HG02870 (cell line): ENCODE data around the gene CCDC13.

ENCODE experiments used
- ATAC-seq: cut with Tn5 transposase; IDR thresholded peaks from one replicate; pipeline ENCODE4 v1.9.1; 2021; ENCODE audit warnings: mild to moderate bottlenecking, moderate library complexity; ENCODE audit not compliant: unreplicated experiment

Gene CCDC13

DNA sequence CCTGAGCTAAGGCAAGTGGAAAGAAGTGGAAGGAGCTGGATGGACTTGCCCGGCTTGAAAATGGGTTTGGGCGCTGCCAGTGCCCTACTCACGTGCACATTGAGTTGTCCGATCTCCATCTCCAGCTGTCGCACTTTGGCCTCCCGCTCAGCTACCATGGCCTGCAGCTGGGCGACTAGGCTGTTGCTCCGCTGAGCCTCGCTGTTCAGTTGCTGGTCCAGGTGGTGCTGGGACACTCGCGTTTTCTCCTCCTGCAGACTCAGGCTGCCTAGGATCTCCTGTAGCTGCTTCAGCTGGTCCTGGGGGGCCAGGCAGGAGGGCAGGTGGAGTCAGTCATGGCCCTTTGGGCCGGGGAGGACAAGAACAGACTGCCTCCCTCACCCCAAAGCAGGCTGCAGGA is 37.4 kb downstream of the CCDC13 start:
- ATAC-seq: no peak

DNA sequence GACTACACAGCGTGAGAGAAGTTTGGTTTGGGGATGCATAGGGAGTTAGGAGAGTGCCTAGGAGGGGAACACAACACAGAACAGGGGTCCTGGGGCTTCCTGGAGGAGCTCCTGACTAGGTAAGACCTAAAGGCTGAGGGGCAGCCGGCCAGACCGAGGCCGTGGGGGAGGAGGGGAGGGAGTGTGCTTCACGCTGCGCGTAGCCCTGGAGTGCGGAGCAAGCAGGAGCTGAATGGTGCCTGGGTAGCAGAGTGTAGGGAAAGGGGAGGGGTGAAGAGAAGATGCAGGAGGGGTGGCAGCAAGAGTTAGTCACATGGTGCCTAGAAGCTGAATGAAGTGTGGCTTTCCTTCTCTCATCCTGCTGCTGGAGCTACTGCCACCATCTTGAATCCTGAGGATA is 38.0 kb downstream of the CCDC13 start:
- ATAC-seq: no peak

DNA sequence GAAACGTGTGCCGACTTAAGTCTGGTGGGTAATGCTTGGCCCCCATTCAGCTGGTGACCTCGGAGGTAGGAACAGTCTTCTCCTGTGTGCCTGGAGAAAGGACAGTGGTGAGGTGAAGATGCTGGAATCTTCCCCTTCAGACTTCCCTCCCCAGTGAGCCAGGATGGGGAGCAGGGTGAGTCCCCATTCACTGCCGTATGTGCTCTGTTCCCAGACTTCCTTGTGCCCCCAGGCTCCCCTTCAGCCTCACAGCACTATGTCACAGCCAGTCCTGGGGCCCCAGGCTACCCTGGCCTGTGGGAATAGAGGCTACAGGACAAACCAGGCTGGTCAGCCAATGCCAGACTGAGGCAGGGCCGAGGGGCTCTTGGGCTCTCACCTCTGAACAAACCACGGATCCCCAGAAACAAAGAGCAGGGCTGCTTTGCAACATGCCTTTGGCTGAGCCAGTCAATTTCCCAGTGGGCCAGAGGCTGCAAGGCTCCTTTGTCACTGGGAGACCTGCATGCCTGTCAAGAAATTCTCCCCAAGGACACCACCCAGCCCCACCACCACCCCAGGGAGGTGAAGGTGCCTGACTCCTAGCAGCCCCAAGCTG is 38.7 kb downstream of the CCDC13 start:
- no peak for ATAC-seq

GRCh38 chr3:42733501-42734262 is 39.4 kb downstream of the CCDC13 start:
- no peak for ATAC-seq

- no peak for ATAC-seq
Observed at GRCh38 chr3:42732829-42733459, 40.1 kb downstream of the CCDC13 start.

- ATAC-seq: no peak
Observed at GRCh38 chr3:42732196-42732828, 40.7 kb downstream of the CCDC13 start.

DNA sequence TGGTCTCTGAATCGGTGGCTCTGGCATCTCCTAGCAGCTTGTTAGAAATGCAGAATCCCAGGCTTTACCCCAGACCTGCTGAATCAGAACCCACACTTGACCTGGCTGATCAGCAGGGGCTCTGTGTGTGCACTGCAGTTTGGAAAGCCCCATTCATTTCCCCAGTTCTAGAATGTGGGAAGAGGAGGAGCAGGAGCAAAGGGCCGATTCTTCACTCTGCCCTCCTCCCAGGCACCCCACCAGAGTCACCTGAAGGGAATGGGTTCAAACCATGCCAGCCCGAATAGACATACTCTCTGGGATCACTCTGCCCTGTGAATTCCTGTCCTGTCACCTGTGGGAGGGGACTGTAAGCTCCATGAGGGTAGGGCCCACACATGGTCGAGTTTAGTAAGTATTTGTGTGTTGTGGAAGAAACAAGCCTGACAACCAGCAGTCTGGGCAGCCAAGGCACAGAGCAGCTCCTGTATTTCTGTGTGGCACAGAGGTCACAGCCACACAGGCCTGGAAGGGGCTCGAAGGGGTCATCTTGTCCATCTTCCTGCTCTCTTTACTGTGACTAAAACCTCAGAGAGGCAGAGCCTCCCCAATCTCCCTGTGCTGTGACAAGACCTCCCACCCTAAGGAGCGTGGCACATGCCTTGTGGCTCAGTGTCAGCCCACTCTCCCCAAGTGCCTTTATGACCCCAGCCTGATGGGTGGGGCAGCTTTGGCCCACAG is 41.4 kb downstream of the CCDC13 start:
- no peak for ATAC-seq

DNA sequence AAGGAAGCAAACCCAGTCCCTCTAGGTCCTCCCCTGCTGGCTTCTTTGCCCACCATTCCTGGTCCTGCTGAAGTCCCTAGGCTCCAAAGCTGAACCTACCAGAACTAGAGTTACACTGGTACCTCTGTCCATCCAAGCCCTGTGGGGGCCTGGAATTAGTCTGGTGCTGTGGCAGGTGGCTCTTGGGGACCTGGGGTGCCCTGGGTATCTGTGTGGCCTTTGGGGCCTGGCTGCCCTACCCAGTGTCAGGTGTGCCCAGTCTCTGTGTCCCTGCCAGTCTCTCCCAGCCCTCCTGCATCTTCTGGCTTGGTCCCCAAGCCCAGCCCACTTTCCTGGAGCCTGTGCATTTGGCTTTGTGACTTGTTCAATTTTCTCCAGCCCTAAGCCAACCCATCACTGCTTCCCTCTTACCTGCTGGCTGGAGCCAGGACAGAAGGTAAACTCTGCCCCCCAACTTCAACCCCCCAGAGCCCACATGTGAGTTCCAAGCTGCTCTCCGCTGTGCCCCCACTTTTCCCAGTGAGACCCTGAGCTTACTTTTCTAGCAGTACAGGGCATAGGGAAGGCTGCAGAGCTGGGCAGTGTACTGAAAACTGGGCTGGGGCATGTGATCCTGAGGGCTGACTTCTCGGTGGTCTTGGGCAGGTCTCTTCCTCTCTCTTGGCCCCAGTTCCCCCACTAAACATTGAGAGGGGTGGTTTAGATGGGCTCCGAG is 42.2 kb downstream of the CCDC13 start:
- no peak for ATAC-seq

DNA sequence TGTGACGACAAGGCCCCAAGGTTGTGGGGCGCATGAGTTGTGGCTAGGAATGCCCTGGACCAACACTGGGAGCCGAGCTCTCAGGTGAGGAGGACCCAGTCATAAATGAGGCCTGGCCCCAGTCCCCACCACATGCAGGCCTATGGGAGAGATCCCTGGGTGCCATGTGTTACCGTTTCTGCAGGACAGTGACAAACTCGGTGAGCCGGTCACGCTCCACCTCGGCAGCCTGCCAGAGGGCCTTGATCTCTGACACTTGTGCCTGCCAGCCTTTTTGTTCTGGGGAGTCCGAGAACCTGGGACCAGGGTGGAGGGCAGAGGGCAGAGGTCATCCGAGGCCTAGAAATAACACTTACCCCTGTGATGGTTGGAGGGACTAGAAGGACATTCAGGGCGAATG is 42.8 kb downstream of the CCDC13 start:
- ATAC-seq: no peak

DNA sequence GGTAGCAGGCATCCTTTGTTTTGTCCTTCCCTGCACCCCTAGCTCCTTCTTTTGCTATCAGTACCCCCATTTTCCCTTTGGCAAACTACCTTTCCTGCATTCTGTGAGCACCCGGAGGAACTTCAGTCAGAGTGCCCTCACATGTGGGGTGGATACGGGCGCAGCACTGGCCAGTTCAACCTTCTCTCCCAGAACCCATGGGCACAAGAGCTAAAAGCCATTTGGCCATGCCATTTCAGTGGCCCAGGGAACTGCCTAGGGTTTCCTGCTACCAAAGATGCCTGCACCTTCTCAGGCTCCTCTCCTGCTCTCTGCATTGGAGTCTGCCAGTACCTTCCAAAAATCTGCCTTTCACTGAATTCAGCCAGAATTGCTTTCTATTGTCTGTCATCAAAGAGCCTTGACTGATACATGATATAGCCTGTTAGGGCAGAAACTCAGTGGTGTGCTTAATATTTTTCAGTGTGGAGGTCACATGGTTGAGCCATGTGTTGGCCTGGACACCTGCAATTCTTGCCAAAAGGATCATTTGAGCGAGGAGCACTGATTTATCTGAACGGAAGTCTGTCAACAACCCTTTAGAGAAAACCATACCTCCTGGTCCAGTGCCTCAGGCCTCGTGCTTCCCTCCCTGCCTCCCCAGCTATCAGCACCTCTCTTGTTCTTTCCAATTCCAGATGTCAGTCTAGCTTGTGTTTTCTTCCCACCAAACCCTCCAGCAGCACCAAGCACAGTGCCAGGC is 43.5 kb downstream of the CCDC13 start:
- ATAC-seq: no peak

DNA sequence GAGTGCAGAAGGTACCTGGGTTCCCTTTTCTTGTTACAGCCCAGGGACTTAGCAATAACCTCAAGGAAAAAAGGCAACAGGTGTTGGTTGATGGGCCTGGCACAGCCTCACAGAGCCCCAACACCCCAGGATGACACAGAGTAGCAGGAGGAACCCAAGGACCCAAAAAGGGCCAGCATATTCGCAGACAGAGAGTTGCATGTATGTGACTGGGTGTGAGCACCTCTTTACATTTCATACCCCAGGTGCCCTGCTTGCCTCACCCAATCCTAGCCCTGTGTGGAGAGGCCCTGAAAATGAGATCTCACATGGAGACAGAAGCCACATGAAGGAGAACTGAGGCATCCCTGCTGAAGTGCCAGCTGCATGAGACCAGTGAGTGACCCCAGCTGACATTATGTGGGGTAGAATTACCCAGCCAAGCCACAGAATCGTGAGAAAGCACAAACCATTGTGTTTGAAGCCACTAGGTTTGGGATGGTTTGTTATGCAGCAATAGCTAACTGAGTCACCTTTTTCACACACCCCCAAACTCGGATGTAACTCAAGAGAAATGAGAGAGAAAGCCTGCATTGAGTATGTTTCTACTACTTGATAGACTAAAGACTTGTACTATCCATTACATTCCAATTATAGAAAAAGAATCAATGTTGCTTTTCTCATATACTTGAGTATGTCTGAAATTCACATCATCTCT is 44.2 kb downstream of the CCDC13 start:
- no peak for ATAC-seq

GRCh38 chr3:42728056-42728455 is 45.0 kb downstream of the CCDC13 start:
- ATAC-seq: no peak

DNA sequence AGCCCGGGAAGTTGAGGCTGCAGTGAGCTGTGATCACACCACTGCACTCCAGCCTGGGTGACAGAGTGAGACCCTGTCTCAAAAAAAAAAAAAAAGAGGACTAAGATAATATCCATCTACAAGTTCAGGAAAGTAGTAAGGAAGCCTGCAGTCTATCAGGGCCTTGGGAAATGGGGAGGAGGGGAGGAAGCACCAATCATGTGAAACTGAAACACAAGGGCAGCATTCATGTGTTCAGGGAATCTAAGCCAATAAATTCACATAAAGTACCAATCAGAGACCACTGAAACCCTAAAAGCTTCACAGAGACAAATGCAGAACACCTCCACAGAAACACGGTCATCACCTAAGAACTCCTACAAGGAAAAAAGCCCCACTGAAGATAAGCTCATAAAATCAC is 47.6 kb downstream of the CCDC13 start:
- no peak for ATAC-seq

DNA sequence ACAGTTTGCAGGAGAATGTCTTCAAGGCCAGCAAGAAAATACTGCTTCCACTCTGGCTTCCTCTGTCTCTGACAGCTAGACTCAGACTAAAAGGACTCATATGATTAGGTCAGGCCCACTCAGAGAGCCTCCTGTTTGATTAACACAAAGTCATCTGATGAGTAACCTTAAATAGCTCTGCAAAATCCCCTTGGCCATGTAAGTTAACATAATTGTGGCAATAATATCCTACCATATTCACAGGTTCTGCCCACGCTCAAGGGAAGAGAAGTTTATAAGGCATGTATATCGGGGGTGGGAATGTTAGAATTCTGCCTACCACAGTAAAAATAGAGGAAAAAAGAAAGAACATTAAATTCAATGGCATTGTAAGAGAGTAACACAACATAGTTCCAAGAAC is 49.8 kb downstream of the CCDC13 start:
- no peak for ATAC-seq
